Stimulated activated CD4-positive, alpha-beta T cell treated with anti-CD3 and anti-CD28 coated beads, TNF-alpha, amount 100 ng/mL, for 48 hours (primary cell): ENCODE measurements around the gene INHBE.

Experiments used
- DNase-seq, 3 donors: peaks; one replicate each; pipeline ENCODE4 v3.0.0-alpha.2; 2020; ENCODE audit warnings: low read depth in 3 of 3

Gene INHBE

GRCh38 chr12:57460841-57461275 is 5.8 kb downstream of the INHBE start:
- no peak for DNase-seq

GRCh38 chr12:57461276-57461916 is 6.3 kb downstream of the INHBE start:
- DNase-seq: no peak

GRCh38 chr12:57461917-57462250 is 6.8 kb downstream of the INHBE start:
- no peak for DNase-seq

- DNase-seq: peak; percentile 79 to 88 (median 84)
These were observed 7.3 kb downstream of the INHBE start for GRCh38 chr12:57462251-57462911.

GRCh38 chr12:57462912-57463253 is 7.8 kb downstream of the INHBE start:
- no peak for DNase-seq

GRCh38 chr12:57464569-57464968 is 9.5 kb downstream of the INHBE start:
- DNase-seq: no peak

- DNase-seq: no peak
These were observed 10.1 kb downstream of the INHBE start for GRCh38 chr12:57465030-57465746.

- DNase-seq: no peak
These were observed 10.8 kb downstream of the INHBE start for GRCh38 chr12:57465747-57466505.

- no peak for DNase-seq
These were observed 12.2 kb downstream of the INHBE start for GRCh38 chr12:57467212-57467874.

- DNase-seq: no peak
These were observed 12.8 kb downstream of the INHBE start for GRCh38 chr12:57467915-57468314.

- no peak for DNase-seq
These were observed 14.4 kb downstream of the INHBE start for GRCh38 chr12:57469296-57470164.

GRCh38 chr12:57470286-57470969 is 15.3 kb downstream of the INHBE start:
- DNase-seq: no peak

GRCh38 chr12:57470970-57471656 is 16.0 kb downstream of the INHBE start:
- no peak for DNase-seq

GRCh38 chr12:57471661-57472060 is 16.6 kb downstream of the INHBE start:
- DNase-seq: no peak

- DNase-seq: no peak
These were observed 17.3 kb downstream of the INHBE start for GRCh38 chr12:57472391-57472790.

GRCh38 chr12:57473392-57473791 is 18.3 kb downstream of the INHBE start:
- no peak for DNase-seq

GRCh38 chr12:57473886-57474285 is 18.8 kb downstream of the INHBE start:
- no peak for DNase-seq

- DNase-seq: no peak
These were observed 19.3 kb downstream of the INHBE start for GRCh38 chr12:57474430-57474829.

GRCh38 chr12:57474862-57475261 is 19.8 kb downstream of the INHBE start:
- no peak for DNase-seq
